Measurements from ENCODE around the gene PYROXD2. TPM values are rescaled to one million over a fixed set of nuclear protein-coding genes. Genes with fewer than 3 reads are reported as not detected.

Gene PYROXD2
- total and polyA plus RNA-seq, 10 of the 15 experiments (the other 5 are each of a cell fraction or from before 2014, with no cell fraction given) = 4.8 to 15.8 (median 11.1) TPM

GRCh38 chr10:98380493-98381339 is 34.3 kb downstream of the PYROXD2 start:
- no peaks in the 10 kb centered on the region; the same call in 1 of the 2 replicates for H4K20me1 ChIP-seq (ENCODE audit: control insufficient read depth, insufficient read depth)
- no peaks in the 10 kb centered on the region for H3K79me2 ChIP-seq (ENCODE audit: control insufficient read depth, insufficient read depth, low read length)
- no peaks in the 10 kb centered on the region for H3K27me3 ChIP-seq (replicated peaks in 1 of 2; ENCODE audit: control insufficient read depth in 2 of 2, insufficient read depth in 2 of 2, low read length in 1 of 2)
- ATAC-seq (no peak), DNase-seq (ENCODE audit: low read depth, low spot score) (no peak), FAIRE-seq (no peak)
- H2AFZ ChIP-seq (ENCODE audit: control insufficient read depth, low read depth, low read length) = no peak overlapping the region
- in situ Hi-C loops (cut with MboI) = no loop called here
- H3K4me2 ChIP-seq (ENCODE audit: control insufficient read depth, insufficient read depth) = no peak overlapping the region
- H3K9me3 ChIP-seq (replicated peaks; ENCODE audit: control insufficient read depth, insufficient read depth, low read length) = no peaks in the 10 kb centered on the region; the same call in 2 of the 3 replicates
- SMC1A ChIA-PET (ENCODE audit: uncharacterized antibody, unreplicated experiment) = interaction anchor here (0.6 to 0.7 kb wide), 2 partner anchors 52 to 328 kb away, joined by 3 read pairs; no protein-coding TSS in a partner anchor
- RAD21 ChIA-PET (ENCODE audit: unreplicated experiment) = no interaction called here
- 55% methylated on average over 8 of the region's 8 CpGs for WGBS (ENCODE audit: insufficient coverage, insufficient replicate concordance, low lambda C conversion rate, missing lambda C conversion rate)
- H3K27ac ChIP-seq (ENCODE audit: control insufficient read depth, insufficient read depth) = no peak overlapping the region
- no peak for TF ChIP-seq ZNF274 (IDR thresholded peaks at IDR 0.05; ENCODE audit: insufficient read depth, insufficient read length)
- TF ChIP-seq CUX1 (IDR thresholded peaks at IDR 0.05; ENCODE audit: insufficient replicate concordance, low read depth, low read length) = no peak
- no peak for TF ChIP-seq MTA3 (IDR thresholded peaks at IDR 0.05; ENCODE audit: borderline replicate concordance, low read length)
- no peak for TF ChIP-seq MYC (IDR thresholded peaks at IDR 0.05; ENCODE audit: insufficient read depth, insufficient read length, insufficient replicate concordance, low read length, severe bottlenecking)
- TF ChIP-seq EED (IDR thresholded peaks at IDR 0.05; ENCODE audit: low read depth) = no peak
- no peak for TF ChIP-seq NFXL1 (IDR thresholded peaks at IDR 0.05; ENCODE audit: borderline replicate concordance)
- TF ChIP-seq SPI1 (IDR thresholded peaks at IDR 0.05; ENCODE audit: borderline replicate concordance, insufficient read depth, low read depth, low read length) = no peak
- no peak for TF ChIP-seq BCL3 (IDR thresholded peaks at IDR 0.05; ENCODE audit: borderline replicate concordance, insufficient read depth, low read depth, low read length, poor library complexity, severe bottlenecking)
- no peak for TF ChIP-seq MTA2 (IDR thresholded peaks at IDR 0.05; ENCODE audit: low read depth)
- TF ChIP-seq POU2F2 (IDR thresholded peaks at IDR 0.05; ENCODE audit: borderline replicate concordance, low read depth, low read length) = no peak
- no peak overlapping the region for H3K9ac ChIP-seq (ENCODE audit: control insufficient read depth, insufficient read depth, low read length)
- BruUV-seq (replicated peaks) = no TSS peak
- peaks cover 0 to 1% of the 10 kb centered on the region in 2 experiments; a peak in 1 of 4 replicates for H3K36me3 ChIP-seq (ENCODE audit: control insufficient read depth in 2 of 2, insufficient read depth in 2 of 2, low read length in 1 of 2)
- no peaks in the 10 kb centered on the region for H3K4me1 ChIP-seq (ENCODE audit: control insufficient read depth, insufficient read depth, low read length)
- no peak overlapping the region for H3K4me3 ChIP-seq
- intact Hi-C loops (cut with micrococcal nuclease; ENCODE audit: unreplicated experiment) = no loop called here
- POLR2A ChIA-PET = no interaction called here
- CTCF ChIA-PET = no interaction called here

Data from GM12878 (cell line).